Cardiac muscle cell (in vitro differentiated cells and primary cell): ENCODE data around the gene KCNAB3. TPM values are rescaled to one million over a fixed set of nuclear protein-coding genes. Genes with fewer than 3 reads are reported as not detected.

Experiments
- DNase-seq, 2 donors: peaks; one replicate each; pipeline versions ENCODE4 v3.0.0 to v3.0.0-alpha.2; 2010 to 2017; ENCODE audit warnings: low read depth in 1 of 2, low spot score in 1 of 2
- H3K27ac ChIP-seq: fragments of 200-600 bp; sonication (generic); 2 replicates; pipeline ENCODE4 v1.5.1; 2016
- H3K27me3 ChIP-seq: fragments of 200-600 bp; sonication (generic); 2 replicates; pipeline ENCODE4 v1.6.0; 2016; ENCODE audit warnings: control low read depth
- H3K36me3 ChIP-seq: fragments of 200-600 bp; sonication (generic); 2 replicates; pipeline ENCODE4 v1.5.1; 2016; ENCODE audit warnings: control low read depth
- H3K4me1 ChIP-seq: fragments of 200-600 bp; sonication (generic); 2 replicates; pipeline ENCODE4 v1.8.1; 2017; ENCODE audit warnings: low read depth, mild to moderate bottlenecking, mixed run types
- H3K4me3 ChIP-seq: fragments of 200-600 bp; sonication (generic); 2 replicates; pipeline ENCODE4 v1.5.1; 2016; ENCODE audit warnings: mild to moderate bottlenecking
- H3K9me3 ChIP-seq: fragments of 200-600 bp; sonication (generic); 2 replicates; pipeline ENCODE4 v1.5.1; 2017; ENCODE audit warnings: low read depth, mild to moderate bottlenecking, control low read depth
- CTCF ChIP-seq: IDR thresholded peaks from 2 replicates; pipeline ENCODE4 v1.5.1; 2012; ENCODE audit warnings: low read depth, mild to moderate bottlenecking, low read length
- polyA plus RNA-seq: library from polyadenylated mRNA; unstranded; fragments of >200 nt; fragmentation: Nextera tagmentation; extraction: Ambion mirVana; gene quantifications from 2 replicates; pipeline ENCODE4 v1.2.1, GENCODE V29; 2016
- total RNA-seq: library from RNA; depleted of rRNA; stranded (reverse); fragments of >200 nt; gene quantifications from 2 replicates; pipeline ENCODE4 v1.2.3, GENCODE V29; 2016

KCNAB3 gene
- total and polyA plus RNA-seq, 2 experiments from 2014 or later, result 1.3 to 3.3 TPM

GRCh38 chr17:7888184-7888920 lies 41.3 kb downstream of the KCNAB3 start, which contains the start of gene CHD3:
Gene CHD3 (plus strand): TSS chr17:7888789. CDS start chr17:7889001, 212 bp downstream.
- DNase-seq, result peak; percentile 12 to 34
- peak within 1 kb of the TSS; percentile 90 for H3K27ac ChIP-seq

GRCh38 chr17:7887482-7888183 lies 42.0 kb downstream of the KCNAB3 start:
- Histone ChIP-seq H3K27ac (peak overlapping the region; percentile 90), H3K4me1 (peaks cover 42% of the 10 kb centered on the region), H3K9me3 (no peaks in the 10 kb centered on the region), H3K36me3 (peaks cover 11% of the 10 kb centered on the region), H3K27me3 (no peaks in the 10 kb centered on the region), H3K4me3 (peak overlapping the region; percentile 90)
- no peak for TF ChIP-seq CTCF
- peak; percentile 93 to 99 for DNase-seq

More at GRCh38 chr17:7888184-7888920, 41.3 kb downstream of the KCNAB3 start, which contains the start of gene CHD3:
- TF ChIP-seq CTCF, result no peak
- H3K9me3 ChIP-seq, result no peaks in the 10 kb centered on the region
- peak within 1 kb of the TSS; percentile 90 for H3K4me3 ChIP-seq
- H3K27me3 ChIP-seq, result no peaks in the 10 kb centered on the region
- H3K36me3 ChIP-seq, result peaks cover 11% of the 10 kb centered on the region
- peaks cover 40% of the 10 kb centered on the region for H3K4me1 ChIP-seq

- no peak for TF ChIP-seq CTCF
- Histone ChIP-seq H3K4me3 (peak overlapping the region; percentile 90), H3K4me1 (peaks cover 43% of the 10 kb centered on the region), H3K27ac (peak overlapping the region; percentile 89), H3K36me3 (peaks cover 11% of the 10 kb centered on the region), H3K9me3 (no peaks in the 10 kb centered on the region), H3K27me3 (no peaks in the 10 kb centered on the region)
- DNase-seq, result peak in 1 of 2 donors; percentile 42
Observed at GRCh38 chr17:7887038-7887481, 42.6 kb downstream of the KCNAB3 start.

- peaks cover 45% of the 10 kb centered on the region for H3K4me1 ChIP-seq
- no peaks in the 10 kb centered on the region for H3K27me3 ChIP-seq
- H3K27ac ChIP-seq, result peak overlapping the region; percentile 89
- DNase-seq, result peak; percentile 42 to 51
- no peaks in the 10 kb centered on the region for H3K9me3 ChIP-seq
- peaks cover 8% of the 10 kb centered on the region for H3K36me3 ChIP-seq
- H3K4me3 ChIP-seq, result peak overlapping the region; percentile 90
- peak; percentile 12 for TF ChIP-seq CTCF
Observed at GRCh38 chr17:7886227-7887037, 43.2 kb downstream of the KCNAB3 start.
